SJSA1 (cell line): ENCODE data around the gene KCNJ6. TPM values are rescaled to one million over a fixed set of nuclear protein-coding genes. Genes with fewer than 3 reads are reported as not detected.

Experiments used
- DNase-seq, 2 experiments: peaks; one replicate each; pipeline ENCODE4 v3.0.0-alpha.2; 2015 to 2020; ENCODE audit warnings: low spot score in 2 of 2, low read depth in 1 of 2
- H3K27ac ChIP-seq: fragments of 250-450 bp; sonication (Bioruptor Pico); 2 replicates; pipeline ENCODE4 v1.5.1; 2020; ENCODE audit warnings: mild to moderate bottlenecking, moderate library complexity
- H3K27me3 ChIP-seq: fragments of 250-450 bp; sonication (Bioruptor Pico); replicated peaks from 2 replicates; pipeline ENCODE4 v1.5.1; 2020; ENCODE audit warnings: mild to moderate bottlenecking, moderate library complexity
- H3K36me3 ChIP-seq: fragments of 250-450 bp; sonication (Bioruptor Pico); 2 replicates; pipeline ENCODE4 v1.5.1; 2020; ENCODE audit warnings: mild to moderate bottlenecking
- H3K4me1 ChIP-seq: fragments of 250-450 bp; sonication (Bioruptor Pico); replicated peaks from 2 replicates; pipeline ENCODE4 v1.6.1; 2021; ENCODE audit warnings: mild to moderate bottlenecking
- H3K4me3 ChIP-seq: fragments of 250-450 bp; sonication (Bioruptor Pico); 2 replicates; pipeline ENCODE4 v1.5.1; 2020; ENCODE audit warnings: mild to moderate bottlenecking
- H3K9me3 ChIP-seq: fragments of 250-450 bp; sonication (Bioruptor Pico); replicated peaks from 2 replicates; pipeline ENCODE4 v1.5.1; 2020; ENCODE audit warnings: mild to moderate bottlenecking
- total RNA-seq: library from RNA; depleted of rRNA; stranded (reverse); fragments of >200 nt; shearing (Covaris generic); gene quantifications from 2 replicates; pipeline ENCODE4 v1.2.3, GENCODE V29; 2014

KCNJ6 gene
- total RNA-seq, 1 experiment from 2014 or later = 0.24 TPM

- H3K27ac ChIP-seq = no peak overlapping the region
- H3K4me3 ChIP-seq = no peak overlapping the region
- no peak for DNase-seq
- no peaks in the 10 kb centered on the region for H3K36me3 ChIP-seq
- H3K4me1 ChIP-seq = no peaks in the 10 kb centered on the region
- H3K27me3 ChIP-seq = peaks cover 18% of the 10 kb centered on the region
- no peaks in the 10 kb centered on the region for H3K9me3 ChIP-seq
These were observed 221.1 kb downstream of the KCNJ6 start for GRCh38 chr21:37695111-37695510.

- no peak overlapping the region for H3K27ac ChIP-seq
- H3K27me3 ChIP-seq = 0 out of 2 replicates have a peak, but pooled peaks cover 11% of the 10 kb centered on the region
- H3K36me3 ChIP-seq = no peaks in the 10 kb centered on the region
- no peak overlapping the region for H3K4me3 ChIP-seq
- DNase-seq = no peak
- H3K9me3 ChIP-seq = no peaks in the 10 kb centered on the region
- no peaks in the 10 kb centered on the region for H3K4me1 ChIP-seq
These were observed 227.2 kb downstream of the KCNJ6 start for GRCh38 chr21:37688952-37689659.

GRCh38 chr21:37686991-37687810, 229.1 kb downstream of the KCNJ6 start:
- DNase-seq = no peak
- Histone ChIP-seq H3K27ac (no peak overlapping the region), H3K27me3 (0 out of 2 replicates have a peak, but pooled peaks cover 11% of the 10 kb centered on the region), H3K9me3 (no peaks in the 10 kb centered on the region), H3K36me3 (no peaks in the 10 kb centered on the region), H3K4me1 (no peaks in the 10 kb centered on the region), H3K4me3 (no peak overlapping the region)

- Histone ChIP-seq H3K27me3 (0 out of 2 replicates have a peak, but pooled peaks cover 15% of the 10 kb centered on the region), H3K9me3 (no peaks in the 10 kb centered on the region), H3K4me1 (no peaks in the 10 kb centered on the region), H3K4me3 (no peak overlapping the region), H3K27ac (no peak overlapping the region), H3K36me3 (no peaks in the 10 kb centered on the region)
- no peak for DNase-seq
These were observed 231.7 kb downstream of the KCNJ6 start for GRCh38 chr21:37684547-37684946.

GRCh38 chr21:37684115-37684493, 232.2 kb downstream of the KCNJ6 start:
- no peak for DNase-seq
- Histone ChIP-seq H3K27ac (no peak overlapping the region), H3K27me3 (0 out of 2 replicates have a peak, but pooled peaks cover 15% of the 10 kb centered on the region), H3K4me1 (no peaks in the 10 kb centered on the region), H3K4me3 (no peak overlapping the region), H3K36me3 (no peaks in the 10 kb centered on the region), H3K9me3 (no peaks in the 10 kb centered on the region; the same call in 1 of the 2 replicates)

- Histone ChIP-seq H3K4me1 (no peaks in the 10 kb centered on the region), H3K4me3 (no peak overlapping the region), H3K27me3 (0 out of 2 replicates have a peak, but pooled peaks cover 15% of the 10 kb centered on the region), H3K36me3 (no peaks in the 10 kb centered on the region), H3K9me3 (no peaks in the 10 kb centered on the region; the same call in 1 of the 2 replicates), H3K27ac (no peak overlapping the region)
- no peak for DNase-seq
These were observed 232.7 kb downstream of the KCNJ6 start for GRCh38 chr21:37683396-37684114.

GRCh38 chr21:37682966-37683365, 233.3 kb downstream of the KCNJ6 start:
- Histone ChIP-seq H3K27me3 (0 out of 2 replicates have a peak, but pooled peaks cover 13% of the 10 kb centered on the region), H3K36me3 (no peaks in the 10 kb centered on the region), H3K9me3 (no peaks in the 10 kb centered on the region; the same call in 1 of the 2 replicates), H3K4me1 (no peaks in the 10 kb centered on the region), H3K27ac (no peak overlapping the region), H3K4me3 (no peak overlapping the region)
- DNase-seq = no peak

- H3K9me3 ChIP-seq = no peaks in the 10 kb centered on the region; the same call in 1 of the 2 replicates
- DNase-seq = no peak
- 0 out of 2 replicates have a peak, but pooled peaks cover 8% of the 10 kb centered on the region for H3K27me3 ChIP-seq
- no peaks in the 10 kb centered on the region for H3K4me1 ChIP-seq
- H3K36me3 ChIP-seq = no peaks in the 10 kb centered on the region
- no peak overlapping the region for H3K4me3 ChIP-seq
- no peak overlapping the region for H3K27ac ChIP-seq
These were observed 239.3 kb downstream of the KCNJ6 start for GRCh38 chr21:37677006-37677405.

- Histone ChIP-seq H3K27me3 (0 out of 2 replicates have a peak, but pooled peaks cover 4% of the 10 kb centered on the region), H3K4me3 (no peak overlapping the region), H3K36me3 (no peaks in the 10 kb centered on the region), H3K4me1 (no peaks in the 10 kb centered on the region; the same call in 1 of the 2 replicates), H3K9me3 (no peaks in the 10 kb centered on the region; the same call in 1 of the 2 replicates), H3K27ac (no peak overlapping the region)
- DNase-seq = peak in 1 of 2 experiments; percentile 29
These were observed 241.0 kb downstream of the KCNJ6 start for GRCh38 chr21:37675202-37675801.

- Histone ChIP-seq H3K4me1 (no peaks in the 10 kb centered on the region; the same call in 1 of the 2 replicates), H3K27ac (no peak overlapping the region), H3K4me3 (no peak overlapping the region), H3K9me3 (no peaks in the 10 kb centered on the region; the same call in 1 of the 2 replicates), H3K36me3 (no peaks in the 10 kb centered on the region), H3K27me3 (no peaks in the 10 kb centered on the region)
- no peak for DNase-seq
These were observed 242.3 kb downstream of the KCNJ6 start for GRCh38 chr21:37673801-37674575.

GRCh38 chr21:37671381-37671780, 244.9 kb downstream of the KCNJ6 start:
- Histone ChIP-seq H3K9me3 (no peaks in the 10 kb centered on the region), H3K27ac (no peak overlapping the region), H3K36me3 (no peaks in the 10 kb centered on the region), H3K27me3 (no peaks in the 10 kb centered on the region), H3K4me1 (no peaks in the 10 kb centered on the region; the same call in 1 of the 2 replicates), H3K4me3 (no peak overlapping the region)
- no peak for DNase-seq

- Histone ChIP-seq H3K9me3 (no peaks in the 10 kb centered on the region), H3K27ac (no peak overlapping the region), H3K36me3 (no peaks in the 10 kb centered on the region), H3K4me3 (no peak overlapping the region), H3K27me3 (no peaks in the 10 kb centered on the region), H3K4me1 (peaks cover under 1% of the 10 kb centered on the region)
- DNase-seq = no peak
These were observed 245.4 kb downstream of the KCNJ6 start for GRCh38 chr21:37670883-37671282.
